ENCODE measurements around the gene DIAPH3. TPM values are rescaled to one million over a fixed set of nuclear protein-coding genes. Genes with fewer than 3 reads are reported as not detected.

DIAPH3 gene
- total and polyA plus RNA-seq, 2 of the 4 experiments (the other 2 are of a cell fraction), result 8.9 to 9.3 TPM

- Histone ChIP-seq H3K4me2 (ENCODE audit: low read depth, low read length) (no peak overlapping the region), H4K8ac (ENCODE audit: low read depth in 2 of 2, low read length in 2 of 2) (no peak overlapping the region), H2BK5ac (ENCODE audit: low read depth, low read length, poor library complexity, severe bottlenecking) (no peak overlapping the region), H2AFZ (replicated peaks; ENCODE audit: low read length, poor library complexity) (no peak overlapping the region), H3K27me3 (ENCODE audit: control insufficient read depth, insufficient read depth, low read length) (no peaks in the 10 kb centered on the region), H3K56ac (ENCODE audit: extremely low read depth, insufficient read depth, low read length) (no peak overlapping the region), H3K9me3 (ENCODE audit: control insufficient read depth, insufficient read depth, low read length) (no peaks in the 10 kb centered on the region; the same call in 1 of the 2 replicates), H3K79me1 (ENCODE audit: low read depth in 1 of 2, low read length in 2 of 2) (peaks cover 19 to 25% of the 10 kb centered on the region in 2 experiments), H2AK9ac (replicated peaks; ENCODE audit: low read depth, low read length, poor library complexity) (no peak overlapping the region), H3K4me3 (ENCODE audit: insufficient read depth, low read depth, low read length) (no peak overlapping the region), H3K4me1 (ENCODE audit: control insufficient read depth, insufficient read depth, low read length) (no peaks in the 10 kb centered on the region), H3K18ac (ENCODE audit: low read depth, low read length) (no peak overlapping the region), H3K14ac (replicated peaks; ENCODE audit: low read depth, low read length) (no peak overlapping the region), H3K4ac (ENCODE audit: low read depth, low read length) (no peak overlapping the region), H4K20me1 (ENCODE audit: insufficient read depth, low read length) (no peaks in the 10 kb centered on the region), H2BK120ac (ENCODE audit: low read depth, low read length) (no peak overlapping the region), H2BK20ac (ENCODE audit: low read depth, low read length) (no peak overlapping the region), H3K36me3 (ENCODE audit: control insufficient read depth, insufficient read depth, low read length) (no peaks in the 10 kb centered on the region), H3K23ac (ENCODE audit: low read depth, low read length) (no peak overlapping the region), H3K27ac (ENCODE audit: insufficient read depth, low read length) (no peak overlapping the region), H3K9ac (ENCODE audit: low read depth, low read length) (no peak overlapping the region), H3K9me1 (ENCODE audit: insufficient read depth, low read length) (peaks cover 7% of the 10 kb centered on the region; the same call in 1 of the 2 replicates), H4K5ac (ENCODE audit: low read depth, low read length) (no peak overlapping the region), H2AK5ac (ENCODE audit: low read depth, low read length) (no peak overlapping the region), H2BK15ac (ENCODE audit: low read depth, low read length) (no peak overlapping the region), H4K91ac (ENCODE audit: insufficient read depth, low read depth, low read length) (no peak overlapping the region)
- TF ChIP-seq CEBPB (IDR thresholded peaks at IDR 0.05; ENCODE audit: low read depth, low read length) (peak; percentile 64), MXI1 (IDR thresholded peaks at IDR 0.05; ENCODE audit: borderline replicate concordance, low read depth, low read length) (no peak)
- ATAC-seq (ENCODE audit: low read depth) (peak; percentile 59), DNase-seq (peak; percentile 25)
- CTCF ChIA-PET, result no interaction called here
- dilution Hi-C loops (cut with HindIII; ENCODE audit: low sequenced_read_pairs, unreplicated experiment) (no loop called here), in situ Hi-C loops (cut with MboI; ENCODE audit: low sequenced_read_pairs) (no loop called here), intact Hi-C loops (cut with micrococcal nuclease) (no loop called here)
- no CpG with 5 or more reads among the region's 3 CpGs for WGBS, 2 experiments (ENCODE audit: extremely low coverage in 2 of 2, insufficient read length in 1 of 2)
- BruUV-seq (replicated peaks), result no TSS peak
- POLR2A ChIA-PET (ENCODE audit: unreplicated experiment), result no interaction called here
These were observed 115.8 kb downstream of the DIAPH3 start for GRCh38 chr13:60047918-60048317.
